ENCODE measurements around the gene EIF4G3. TPM values are rescaled to one million over a fixed set of nuclear protein-coding genes. Genes with fewer than 3 reads are reported as not detected.

EIF4G3 gene
- total and polyA plus RNA-seq, 2 donors (not counting 1 experiment from before 2014, with no cell fraction given): 33.6 to 76.0 TPM

DNA sequence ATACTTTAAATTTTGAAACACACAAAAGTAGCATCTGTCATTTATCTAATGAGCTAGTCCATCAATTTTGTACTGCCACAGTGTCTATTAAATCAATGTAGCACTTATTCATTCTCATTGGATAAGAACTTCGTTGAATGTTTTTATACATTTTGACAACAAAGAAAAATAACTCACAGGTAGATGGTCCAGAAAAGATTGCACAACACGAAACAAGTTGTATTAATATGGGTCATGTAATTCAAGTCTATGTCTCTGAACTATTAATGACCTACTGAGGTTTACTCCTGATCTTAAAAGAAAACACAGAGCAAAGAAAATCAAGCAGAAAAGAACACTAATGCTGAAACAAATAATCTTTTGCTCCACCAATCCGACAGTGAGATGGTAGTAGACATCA lies 404.9 kb downstream of the EIF4G3 start:
- Mint-ChIP-seq H3K4me3 (no peak overlapping the region), H3K27ac (no peak overlapping the region), H3K27me3 (no peaks in the 10 kb centered on the region), H3K4me1 (no peaks in the 10 kb centered on the region), H3K9me3 (ENCODE audit: insufficient read depth) (no peaks in the 10 kb centered on the region)
- no peak overlapping the region for H3K9ac ChIP-seq (ENCODE audit: low read length)
- CTCF ChIA-PET: interaction anchor here (1.6 kb wide), 1 partner anchor 15 kb away, joined by 3 read pairs; no protein-coding TSS in a partner anchor
- peaks cover 14% of the 10 kb centered on the region for H3K79me2 ChIP-seq (ENCODE audit: control insufficient read depth, insufficient read depth, low read length)
- H2AFZ ChIP-seq (ENCODE audit: insufficient read depth, low read depth, low read length, poor library complexity, severe bottlenecking): no peak overlapping the region
- H3K4me2 ChIP-seq (replicated peaks; ENCODE audit: low read depth, low read length, poor library complexity, severe bottlenecking): no peak overlapping the region
- DNase-seq: no peak
- H3K9me3 ChIP-seq (ENCODE audit: control extremely low read depth in 1 of 3, control insufficient read depth in 2 of 3, insufficient read depth in 1 of 3, low read length in 2 of 3): no peaks in the 10 kb centered on the region
- POLR2A ChIA-PET: no interaction called here
- H3K27me3 ChIP-seq (replicated peaks in 1 of 4; ENCODE audit: control extremely low read depth in 1 of 4, control insufficient read depth in 3 of 4, insufficient read depth in 4 of 4, low read length in 3 of 4): no peaks in the 10 kb centered on the region
- no peak overlapping the region for H3K4me3 ChIP-seq (ENCODE audit: control extremely low read depth in 1 of 5, extremely low read depth in 1 of 5, insufficient read depth in 1 of 5, low read depth in 2 of 5, low read length in 4 of 5)
- no peaks in the 10 kb centered on the region for H3K4me1 ChIP-seq (ENCODE audit: control insufficient read depth in 2 of 2, insufficient read depth in 2 of 2, low read length in 2 of 2)
- no peak for TF ChIP-seq EZH2 (IDR thresholded peaks at IDR 0.05; ENCODE audit: borderline replicate concordance, insufficient read depth, low read depth, low read length, poor library complexity, severe bottlenecking)
- TF ChIP-seq, protein P1, sequence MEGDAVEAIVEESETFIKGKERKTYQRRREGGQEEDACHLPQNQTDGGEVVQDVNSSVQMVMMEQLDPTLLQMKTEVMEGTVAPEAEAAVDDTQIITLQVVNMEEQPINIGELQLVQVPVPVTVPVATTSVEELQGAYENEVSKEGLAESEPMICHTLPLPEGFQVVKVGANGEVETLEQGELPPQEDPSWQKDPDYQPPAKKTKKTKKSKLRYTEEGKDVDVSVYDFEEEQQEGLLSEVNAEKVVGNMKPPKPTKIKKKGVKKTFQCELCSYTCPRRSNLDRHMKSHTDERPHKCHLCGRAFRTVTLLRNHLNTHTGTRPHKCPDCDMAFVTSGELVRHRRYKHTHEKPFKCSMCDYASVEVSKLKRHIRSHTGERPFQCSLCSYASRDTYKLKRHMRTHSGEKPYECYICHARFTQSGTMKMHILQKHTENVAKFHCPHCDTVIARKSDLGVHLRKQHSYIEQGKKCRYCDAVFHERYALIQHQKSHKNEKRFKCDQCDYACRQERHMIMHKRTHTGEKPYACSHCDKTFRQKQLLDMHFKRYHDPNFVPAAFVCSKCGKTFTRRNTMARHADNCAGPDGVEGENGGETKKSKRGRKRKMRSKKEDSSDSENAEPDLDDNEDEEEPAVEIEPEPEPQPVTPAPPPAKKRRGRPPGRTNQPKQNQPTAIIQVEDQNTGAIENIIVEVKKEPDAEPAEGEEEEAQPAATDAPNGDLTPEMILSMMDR (IDR thresholded peaks at IDR 0.05): no peak
- H3K36me3 ChIP-seq (replicated peaks in 1 of 2; ENCODE audit: control extremely low read depth in 1 of 2, control insufficient read depth in 1 of 2, extremely low read depth in 1 of 2, insufficient read depth in 2 of 2, low read length in 1 of 2): peaks cover 14 to 82% of the 10 kb centered on the region in 2 experiments
- H3K27ac ChIP-seq (ENCODE audit: low read length in 2 of 2): no peak overlapping the region
- intact Hi-C loops (cut with micrococcal nuclease): no loop called here
- ATAC-seq (ENCODE audit: low read depth): no peak
- peaks cover 8% of the 10 kb centered on the region for H4K20me1 ChIP-seq (ENCODE audit: control insufficient read depth, insufficient read depth, low read length, poor library complexity, severe bottlenecking)
- no CpG with 5 or more reads among the region's 3 CpGs for WGBS (ENCODE audit: insufficient coverage)

DNA sequence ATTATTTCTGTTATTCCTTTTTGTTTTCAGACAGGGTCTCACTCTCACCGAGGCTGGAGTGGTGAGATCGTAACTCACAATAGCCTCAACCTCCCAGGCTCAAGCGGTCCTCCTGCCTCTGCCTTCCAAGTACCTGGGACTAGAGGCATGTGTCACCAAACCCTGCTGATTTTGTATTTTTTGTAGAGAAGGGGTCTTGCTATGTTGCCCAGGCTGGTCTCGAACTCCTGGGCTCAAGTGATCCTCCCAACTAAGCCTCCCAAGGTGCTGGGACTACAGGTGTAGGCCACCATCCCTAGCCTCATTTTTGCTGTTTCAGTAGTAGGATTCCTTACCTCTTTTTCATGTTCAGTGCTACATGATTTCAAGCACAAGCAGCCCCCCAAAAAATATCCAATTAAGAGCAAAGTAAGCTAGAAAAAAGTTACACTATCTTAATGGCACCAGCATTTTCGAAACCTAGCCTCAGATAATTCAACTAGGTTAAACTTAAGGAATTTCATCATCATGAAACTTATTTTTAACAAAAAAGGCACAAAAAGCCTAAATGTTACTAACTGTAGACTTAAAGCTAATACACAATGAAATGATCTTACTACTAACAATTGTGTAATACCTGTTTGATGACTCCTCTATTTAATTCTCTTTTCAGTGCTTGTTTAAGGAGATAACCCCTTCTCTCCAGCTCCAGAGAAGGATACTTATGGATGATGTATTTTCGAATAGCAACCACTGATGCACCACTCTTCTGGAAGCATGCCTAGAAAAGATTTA lies 406.2 kb downstream of the EIF4G3 start:
- H3K9ac ChIP-seq (ENCODE audit: low read length): no peak overlapping the region
- TF ChIP-seq, protein P1 (IDR thresholded peaks at IDR 0.05): no peak
- no peak for TF ChIP-seq EZH2 (IDR thresholded peaks at IDR 0.05; ENCODE audit: borderline replicate concordance, insufficient read depth, low read depth, low read length, poor library complexity, severe bottlenecking)
- peaks cover 14 to 85% of the 10 kb centered on the region in 2 experiments for H3K36me3 ChIP-seq (replicated peaks in 1 of 2; ENCODE audit: control extremely low read depth in 1 of 2, control insufficient read depth in 1 of 2, extremely low read depth in 1 of 2, insufficient read depth in 2 of 2, low read length in 1 of 2)
- H3K4me2 ChIP-seq (replicated peaks; ENCODE audit: low read depth, low read length, poor library complexity, severe bottlenecking): no peak overlapping the region
- H3K9me3 ChIP-seq (ENCODE audit: control extremely low read depth in 1 of 3, control insufficient read depth in 2 of 3, insufficient read depth in 1 of 3, low read length in 2 of 3): no peaks in the 10 kb centered on the region
- H3K27ac ChIP-seq (ENCODE audit: low read length in 2 of 2): no peak overlapping the region
- no peak overlapping the region for H3K27ac Mint-ChIP-seq
- H2AFZ ChIP-seq (ENCODE audit: insufficient read depth, low read depth, low read length, poor library complexity, severe bottlenecking): no peak overlapping the region
- 100% methylated on average over 1 of the region's 6 CpGs for WGBS (ENCODE audit: insufficient coverage)
- intact Hi-C loops (cut with micrococcal nuclease): no loop called here
- H3K4me3 Mint-ChIP-seq: no peak overlapping the region
- no peaks in the 10 kb centered on the region for H3K9me3 Mint-ChIP-seq (ENCODE audit: insufficient read depth)
- H4K20me1 ChIP-seq (ENCODE audit: control insufficient read depth, insufficient read depth, low read length, poor library complexity, severe bottlenecking): peaks cover 8% of the 10 kb centered on the region
- H3K27me3 ChIP-seq (replicated peaks in 1 of 4; ENCODE audit: control extremely low read depth in 1 of 4, control insufficient read depth in 3 of 4, insufficient read depth in 4 of 4, low read length in 3 of 4): no peaks in the 10 kb centered on the region
- peaks cover 9% of the 10 kb centered on the region for H3K79me2 ChIP-seq (ENCODE audit: control insufficient read depth, insufficient read depth, low read length)
- DNase-seq: no peak
- no peaks in the 10 kb centered on the region for H3K27me3 Mint-ChIP-seq
- H3K4me1 Mint-ChIP-seq: no peaks in the 10 kb centered on the region
- POLR2A ChIA-PET: no interaction called here
- H3K4me1 ChIP-seq (ENCODE audit: control insufficient read depth in 2 of 2, insufficient read depth in 2 of 2, low read length in 2 of 2): no peaks in the 10 kb centered on the region
- CTCF ChIA-PET: interaction anchor here (1.6 kb wide), 1 partner anchor 16 kb away, joined by 3 read pairs; no protein-coding TSS in a partner anchor
- no peak for ATAC-seq (ENCODE audit: low read depth)
- no peak overlapping the region for H3K4me3 ChIP-seq (ENCODE audit: control extremely low read depth in 1 of 5, extremely low read depth in 1 of 5, insufficient read depth in 1 of 5, low read depth in 2 of 5, low read length in 4 of 5)
